Prostate gland (tissue), 2 donors: ENCODE measurements around the gene ARHGEF4.

Experiments
- CTCF ChIP-seq, 4 experiments: fragments of 200-600 bp in 2 of 4; fragments of 450-650 bp in 2 of 4; sonication (generic) in 2 of 4; IDR thresholded peaks; 1 replicate in 3 of 4; 2 replicates in 1 of 4; pipeline ENCODE4 v1.5.1; 2016 to 2019; ENCODE audit warnings: antibody characterized with exemption in 4 of 4, mild to moderate bottlenecking in 2 of 4, moderate library complexity in 2 of 4
- POLR2A ChIP-seq: fragments of 450-650 bp; IDR thresholded peaks from one replicate; pipeline ENCODE4 v1.6.1; 2016; ENCODE audit warnings: antibody characterized with exemption, mild to moderate bottlenecking

- no peak for TF ChIP-seq CTCF (IDR thresholded peaks at IDR 0.05)
- no peak for TF ChIP-seq POLR2A
Measured at GRCh38 chr2:130966775-130967490, 130.2 kb downstream of the ARHGEF4 start.
